SK-N-SH (cell line): ENCODE measurements around the gene ELMO1. TPM values are rescaled to one million over a fixed set of nuclear protein-coding genes. Genes with fewer than 3 reads are reported as not detected.

Source experiments
- CTCF ChIA-PET: fragments of 300-600, 350-600 bp; formaldehyde crosslinking; extraction: SDS; loops from one replicate; lab custom pipeline; 2021; lab: Yijun Ruan, JAX
- POLR2A ChIA-PET: fragments of 350-600 bp; sonication (Branson Sonifier 250); formaldehyde crosslinking; extraction: SDS; loops from one replicate; lab custom pipeline; 2020; ENCODE audit warnings: antibody characterized with exemption, inconsistent platforms; lab: Yijun Ruan, JAX
- DNase-seq: peaks from one replicate; pipeline ENCODE4 v3.0.0; 2012
- H2AFZ ChIP-seq: fragments of 200-600 bp; sonication (generic); 2 replicates; pipeline ENCODE4 v1.8.1; 2016; ENCODE audit warnings: antibody characterized with exemption, mild to moderate bottlenecking, low read depth
- H3F3A ChIP-seq: fragments of 200-600 bp; sonication (generic); replicated peaks from 2 replicates; pipeline ENCODE3; 2016; ENCODE audit warnings: antibody characterized with exemption, mild to moderate bottlenecking; ENCODE audit not compliant: insufficient read depth
- H3K27ac ChIP-seq, 2 experiments: fragments of 200-500 bp in 1 of 2; fragments of 200-600 bp in 1 of 2; sonication (Bioruptor generic) in 1 of 2; sonication (generic), shearing (Covaris generic) in 1 of 2; 2 replicates each; pipeline versions ENCODE4 v1.5.1 to v1.6.1; 2014 to 2016; ENCODE audit warnings: low read depth in 2 of 2, inconsistent platforms in 1 of 2, low read length in 1 of 2, mild to moderate bottlenecking in 1 of 2, mixed read lengths in 1 of 2
- H3K27me3 ChIP-seq: fragments of 200-600 bp; sonication (generic), shearing (Covaris generic); 2 replicates; pipeline ENCODE4 v1.6.1; 2016; ENCODE audit warnings: mixed run types; ENCODE audit not compliant: insufficient read depth
- H3K36me3 ChIP-seq, 2 experiments: fragments of 200-500 bp in 1 of 2; fragments of 200-600 bp in 1 of 2; sonication (Bioruptor generic) in 1 of 2; sonication (generic) in 1 of 2; replicated peaks in 1 of 2; 2 replicates each; pipeline versions ENCODE3 to v1.5.1; 2014 to 2016; ENCODE audit warnings: low read length in 1 of 2, mild to moderate bottlenecking in 1 of 2; ENCODE audit not compliant: insufficient read depth in 2 of 2, control insufficient read depth in 1 of 2
- H3K4me1 ChIP-seq, 2 experiments: fragments of 200-500 bp in 1 of 2; fragments of 200-600 bp in 1 of 2; sonication (Bioruptor generic) in 1 of 2; sonication (generic), shearing (Covaris generic) in 1 of 2; 2 replicates each; pipeline versions ENCODE4 v1.5.1 to v1.6.1; 2014 to 2016; ENCODE audit warnings: low read depth in 1 of 2, low read length in 1 of 2, mixed run types in 1 of 2; ENCODE audit not compliant: insufficient read depth in 2 of 2, control insufficient read depth in 1 of 2
- H3K4me2 ChIP-seq: fragments of 200-600 bp; sonication (generic), shearing (Covaris generic); 2 replicates; pipeline ENCODE4 v1.6.1; 2017; ENCODE audit warnings: mixed run types
- H3K4me3 ChIP-seq, 2 experiments: fragments of 200-500 bp in 1 of 2; fragments of 200-600 bp in 1 of 2; sonication (Bioruptor generic) in 1 of 2; sonication (generic), shearing (Covaris generic) in 1 of 2; 2 replicates each; pipeline versions ENCODE4 v1.5.1 to v1.8.1; 2014 to 2016; ENCODE audit warnings: low read depth in 2 of 2, inconsistent platforms in 1 of 2, low read length in 1 of 2, mild to moderate bottlenecking in 1 of 2, mixed read lengths in 1 of 2, moderate library complexity in 1 of 2
- H3K79me2 ChIP-seq: fragments of 200-600 bp; sonication (generic); 2 replicates; pipeline ENCODE4 v1.8.1; 2017; ENCODE audit warnings: mild to moderate bottlenecking; ENCODE audit not compliant: insufficient read depth
- H3K9ac ChIP-seq: fragments of 200-600 bp; sonication (generic); 2 replicates; pipeline ENCODE4 v1.6.1; 2017; ENCODE audit warnings: mixed run types
- H3K9me2 ChIP-seq: fragments of 200-600 bp; sonication (generic); 2 replicates; pipeline ENCODE4 v1.6.1; 2017; ENCODE audit warnings: mixed run types
- H3K9me3 ChIP-seq: fragments of 200-600 bp; sonication (generic); 2 replicates; pipeline ENCODE4 v1.6.1; 2017; ENCODE audit warnings: mixed run types, mild to moderate bottlenecking, moderate library complexity
- H4K20me1 ChIP-seq: fragments of 200-600 bp; sonication (generic); 2 replicates; pipeline ENCODE4 v1.6.1; 2017; ENCODE audit warnings: mild to moderate bottlenecking, mixed run types; ENCODE audit not compliant: insufficient read depth
- EP300 ChIP-seq, 2 experiments: IDR thresholded peaks; 2 replicates each; pipeline versions ENCODE4 v1.4.0 to v1.6.1; 2012; ENCODE audit warnings: borderline replicate concordance in 1 of 2, low read depth in 1 of 2, low read length in 1 of 2
- FOSL2 ChIP-seq: IDR thresholded peaks from 2 replicates; pipeline ENCODE4 v1.4.0; 2012; ENCODE audit warnings: low read depth, mild to moderate bottlenecking, moderate library complexity, borderline replicate concordance
- FOXJ3 ChIP-seq: sonication (generic); formaldehyde crosslinking; IDR thresholded peaks from 2 replicates; pipeline ENCODE4 v1.5.1; 2020; ENCODE audit warnings: mild to moderate bottlenecking, missing genetic modification reagents
- GABPA ChIP-seq: IDR thresholded peaks from 2 replicates; pipeline ENCODE4 v1.4.0; 2012; ENCODE audit warnings: low read depth, mild to moderate bottlenecking
- GATA2 ChIP-seq: sonication (generic); formaldehyde crosslinking; IDR thresholded peaks from 2 replicates; pipeline ENCODE4 v1.5.0; 2020; ENCODE audit warnings: mild to moderate bottlenecking, missing genetic modification reagents
- JUND ChIP-seq: IDR thresholded peaks from 2 replicates; pipeline ENCODE4 v1.4.0; 2012
- MXI1 ChIP-seq: IDR thresholded peaks from 2 replicates; pipeline ENCODE4 v1.6.1; 2012; ENCODE audit warnings: mild to moderate bottlenecking, low read depth, low read length, improper control_type of control experiment
- POLR2AphosphoS5 ChIP-seq: IDR thresholded peaks from 2 replicates; pipeline ENCODE4 v1.6.1; 2012; ENCODE audit warnings: low read depth, low read length
- RAD21 ChIP-seq: IDR thresholded peaks from 2 replicates; pipeline ENCODE4 v1.6.1; 2012; ENCODE audit warnings: mild to moderate bottlenecking, low read length
- TCF12 ChIP-seq: IDR thresholded peaks from 2 replicates; pipeline ENCODE4 v1.4.0; 2012
- TEAD4 ChIP-seq: IDR thresholded peaks from 2 replicates; pipeline ENCODE4 v1.4.0; 2012; ENCODE audit warnings: mild to moderate bottlenecking, borderline replicate concordance; ENCODE audit not compliant: insufficient read depth
- WGBS: methylation state at CpG from one replicate; pipeline ENCODE4 v1.1.6; 2017; ENCODE audit warnings: low lambda C conversion rate; 5-methylcytosine and 5-hydroxymethylcytosine counted together
- polyA plus RNA-seq, 3 experiments: library from polyadenylated mRNA; depleted of rRNA; stranded (reverse); fragments of >200 nt; gene quantifications; 2 replicates each; pipeline ENCODE4 v1.2.3, GENCODE V29; 2012
- TF ChIP-seq, protein P1 (sequence below): IDR thresholded peaks from 2 replicates; pipeline ENCODE4 v1.4.0; 2012; ENCODE audit warnings: low read depth
- TF ChIP-seq, protein P2 (sequence below): IDR thresholded peaks from 2 replicates; pipeline ENCODE4 v1.4.0; 2012; ENCODE audit warnings: low read depth, borderline replicate concordance
- TF ChIP-seq, protein P3 (sequence below): fragments of 200-600 bp; sonication (generic); IDR thresholded peaks from 2 replicates; pipeline ENCODE4 v1.6.1; 2017; ENCODE audit warnings: antibody characterized with exemption, mild to moderate bottlenecking, moderate library complexity

ELMO1 gene
- polyA plus RNA-seq, 1 of the 3 experiments (the other 2 are of a cell fraction): 0.64 TPM

DNA sequence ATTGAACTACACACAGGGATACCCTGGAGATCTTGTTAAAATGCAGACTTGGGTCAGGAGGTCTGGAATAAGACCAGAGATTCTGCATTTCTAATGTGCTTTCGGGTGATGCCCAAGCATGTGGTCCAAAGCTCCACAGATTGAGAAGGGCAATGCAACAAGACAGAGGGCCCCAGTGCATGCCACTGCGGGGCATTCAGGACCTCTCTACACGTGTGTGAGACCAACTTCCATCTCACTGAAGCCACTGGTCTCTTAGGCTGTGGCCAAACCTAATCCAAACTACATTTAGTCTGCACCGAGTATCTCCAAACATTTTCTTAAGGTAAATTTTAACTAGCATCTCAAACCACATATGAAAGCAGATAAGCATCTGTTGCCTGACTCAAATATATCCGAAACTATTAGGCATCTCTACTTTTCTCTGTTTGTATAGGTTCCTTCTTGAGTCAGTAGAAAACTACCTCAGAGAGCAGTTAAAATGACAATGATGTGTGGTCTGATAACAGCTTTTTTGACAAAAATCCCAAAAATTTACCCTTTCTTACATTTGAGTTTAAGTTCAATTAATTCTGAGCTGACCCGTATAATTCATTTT, 107.5 kb downstream of the ELMO1 start (continued):
- TF ChIP-seq GATA2 (CRISPR knock-in tag) (no peak), JUND (no peak)

DNA sequence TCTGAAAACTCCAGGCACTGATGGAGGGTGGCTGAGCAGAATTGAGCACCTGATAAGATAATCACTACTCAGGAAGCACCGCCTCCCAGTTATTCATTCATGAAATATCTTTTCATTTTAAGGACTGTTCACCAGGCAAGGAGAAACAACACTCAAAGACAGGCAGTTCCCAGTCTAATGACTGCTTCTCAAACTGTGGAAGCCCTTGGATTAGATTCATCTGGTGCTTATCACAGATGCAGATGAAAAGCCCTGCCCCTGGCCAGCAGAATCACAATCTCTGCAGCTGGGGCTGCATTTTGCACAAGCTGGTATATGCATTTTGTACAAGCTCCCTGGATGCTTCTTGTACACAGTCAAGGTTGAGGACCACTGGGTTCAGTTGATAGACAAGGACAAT, 109.7 kb downstream of the ELMO1 start:
- H3K27ac ChIP-seq: peak overlapping the region in 1 of 2 experiments; percentile 64; a peak in 1 of 4 replicates
- no peak overlapping the region for H3K4me3 ChIP-seq
- H3K36me3 ChIP-seq: no peaks in the 10 kb centered on the region
- H3K4me1 ChIP-seq: peaks cover 0 to 20% of the 10 kb centered on the region in 2 experiments; a peak in 1 of 4 replicates
- CTCF ChIA-PET: interaction anchor here (1.0 to 1.4 kb wide), 5 partner anchors 15 to 157 kb away, joined by 3 to 5 read pairs (median 3); no protein-coding TSS in a partner anchor
- H2AFZ ChIP-seq: no peak overlapping the region
- no peak overlapping the region for H3K4me2 ChIP-seq
- no peaks in the 10 kb centered on the region for H3K27me3 ChIP-seq
- TF ChIP-seq FOXJ3 (CRISPR knock-in tag) (no peak), FOSL2 (no peak), RAD21 (0 out of 2 replicates have a peak, but pooled peaks have one; percentile 11), MXI1 (peak; percentile 22; the same call in 1 of the 2 replicates), GABPA (no peak), TCF12 (no peak), GATA2 (CRISPR knock-in tag) (peak; percentile 44; the same call in 1 of the 2 replicates), POLR2AphosphoS5 (no peak), TEAD4 (no peak), EP300 (IDR thresholded peaks at IDR 0.05; ENCODE audit: borderline replicate concordance in 1 of 2, low read depth in 1 of 2, low read length in 1 of 2) (peak in 1 of 2 experiments; percentile 36; a peak in 1 of 4 replicates)
- TF ChIP-seq, protein P1, sequence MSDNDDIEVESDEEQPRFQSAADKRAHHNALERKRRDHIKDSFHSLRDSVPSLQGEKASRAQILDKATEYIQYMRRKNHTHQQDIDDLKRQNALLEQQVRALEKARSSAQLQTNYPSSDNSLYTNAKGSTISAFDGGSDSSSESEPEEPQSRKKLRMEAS: no peak
- TF ChIP-seq, protein P2, sequence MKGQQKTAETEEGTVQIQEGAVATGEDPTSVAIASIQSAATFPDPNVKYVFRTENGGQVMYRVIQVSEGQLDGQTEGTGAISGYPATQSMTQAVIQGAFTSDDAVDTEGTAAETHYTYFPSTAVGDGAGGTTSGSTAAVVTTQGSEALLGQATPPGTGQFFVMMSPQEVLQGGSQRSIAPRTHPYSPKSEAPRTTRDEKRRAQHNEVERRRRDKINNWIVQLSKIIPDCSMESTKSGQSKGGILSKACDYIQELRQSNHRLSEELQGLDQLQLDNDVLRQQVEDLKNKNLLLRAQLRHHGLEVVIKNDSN: no peak
- TF ChIP-seq, protein P3, sequence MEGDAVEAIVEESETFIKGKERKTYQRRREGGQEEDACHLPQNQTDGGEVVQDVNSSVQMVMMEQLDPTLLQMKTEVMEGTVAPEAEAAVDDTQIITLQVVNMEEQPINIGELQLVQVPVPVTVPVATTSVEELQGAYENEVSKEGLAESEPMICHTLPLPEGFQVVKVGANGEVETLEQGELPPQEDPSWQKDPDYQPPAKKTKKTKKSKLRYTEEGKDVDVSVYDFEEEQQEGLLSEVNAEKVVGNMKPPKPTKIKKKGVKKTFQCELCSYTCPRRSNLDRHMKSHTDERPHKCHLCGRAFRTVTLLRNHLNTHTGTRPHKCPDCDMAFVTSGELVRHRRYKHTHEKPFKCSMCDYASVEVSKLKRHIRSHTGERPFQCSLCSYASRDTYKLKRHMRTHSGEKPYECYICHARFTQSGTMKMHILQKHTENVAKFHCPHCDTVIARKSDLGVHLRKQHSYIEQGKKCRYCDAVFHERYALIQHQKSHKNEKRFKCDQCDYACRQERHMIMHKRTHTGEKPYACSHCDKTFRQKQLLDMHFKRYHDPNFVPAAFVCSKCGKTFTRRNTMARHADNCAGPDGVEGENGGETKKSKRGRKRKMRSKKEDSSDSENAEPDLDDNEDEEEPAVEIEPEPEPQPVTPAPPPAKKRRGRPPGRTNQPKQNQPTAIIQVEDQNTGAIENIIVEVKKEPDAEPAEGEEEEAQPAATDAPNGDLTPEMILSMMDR: no peak
- 19% methylated on average over 1 of the region's 1 CpG for WGBS
- H3K9ac ChIP-seq: no peak overlapping the region
- no peaks in the 10 kb centered on the region for H3K9me2 ChIP-seq
- no peaks in the 10 kb centered on the region for H4K20me1 ChIP-seq
- POLR2A ChIA-PET: no interaction called here
- peak; percentile 59 for DNase-seq
- H3K79me2 ChIP-seq: no peaks in the 10 kb centered on the region
- H3K9me3 ChIP-seq: peaks cover 11% of the 10 kb centered on the region; the same call in 1 of the 2 replicates
- H3F3A ChIP-seq: no peaks in the 10 kb centered on the region
